NCI-H82 treated with DMSO at 0.1 percent for 48 hours (cell line): Measurements from ENCODE around the gene GOLT1A.
"Not testable (repeated sequence)": the region's sequence is repeated elsewhere in the genome, so short reads cannot be mapped to it uniquely, and the experiment has no call there.

Experiments used
- DNase-seq: peaks from one replicate; lab custom pipeline; 2025; ENCODE audit not compliant: unreplicated experiment; lab: John Stamatoyannopoulos, UW

The GOLT1A gene

GRCh38 chr1:204249736-204250427 lies 36.1 kb upstream of the GOLT1A start:
- no peak for DNase-seq

GRCh38 chr1:204248954-204249353 lies 35.2 kb upstream of the GOLT1A start:
- no peak for DNase-seq

- DNase-seq: no peak
Observed at GRCh38 chr1:204246876-204247275, 33.1 kb upstream of the GOLT1A start.

- no peak for DNase-seq
Observed at GRCh38 chr1:204242920-204243319, 29.1 kb upstream of the GOLT1A start.

GRCh38 chr1:204241914-204242313 lies 28.1 kb upstream of the GOLT1A start:
- DNase-seq: no peak

GRCh38 chr1:204241050-204241449 lies 27.3 kb upstream of the GOLT1A start:
- DNase-seq: no peak

- DNase-seq: no peak
Observed at GRCh38 chr1:204240233-204240632, 26.4 kb upstream of the GOLT1A start.

- DNase-seq: not testable (repeated sequence)
Observed at GRCh38 chr1:204239401-204239800, 25.6 kb upstream of the GOLT1A start.

- DNase-seq: not testable (repeated sequence)
Observed at GRCh38 chr1:204238520-204238919, 24.7 kb upstream of the GOLT1A start.

GRCh38 chr1:204237515-204237914 lies 23.7 kb upstream of the GOLT1A start:
- DNase-seq: not testable (repeated sequence)

GRCh38 chr1:204232526-204232925 lies 18.7 kb upstream of the GOLT1A start:
- no peak for DNase-seq

GRCh38 chr1:204230211-204230610 lies 16.4 kb upstream of the GOLT1A start:
- no peak for DNase-seq

GRCh38 chr1:204228896-204229295 lies 15.1 kb upstream of the GOLT1A start:
- no peak for DNase-seq

GRCh38 chr1:204227996-204228785 lies 14.4 kb upstream of the GOLT1A start:
- DNase-seq: no peak

- no peak for DNase-seq
Observed at GRCh38 chr1:204227351-204227750, 13.6 kb upstream of the GOLT1A start.

GRCh38 chr1:204225841-204226735 lies 12.3 kb upstream of the GOLT1A start:
- DNase-seq: no peak

- DNase-seq: no peak
Observed at GRCh38 chr1:204224655-204225054, 10.9 kb upstream of the GOLT1A start.

GRCh38 chr1:204223129-204223860 lies 9.5 kb upstream of the GOLT1A start:
- no peak for DNase-seq

GRCh38 chr1:204222764-204223055 lies 8.9 kb upstream of the GOLT1A start:
- no peak for DNase-seq

GRCh38 chr1:204222006-204222763 lies 8.4 kb upstream of the GOLT1A start:
- DNase-seq: no peak
